ENCODE measurements around the gene FARP1.
A peak's percentile ranks its signal among the peaks of the same experiment; 100 is the strongest.

Gene FARP1

DNA sequence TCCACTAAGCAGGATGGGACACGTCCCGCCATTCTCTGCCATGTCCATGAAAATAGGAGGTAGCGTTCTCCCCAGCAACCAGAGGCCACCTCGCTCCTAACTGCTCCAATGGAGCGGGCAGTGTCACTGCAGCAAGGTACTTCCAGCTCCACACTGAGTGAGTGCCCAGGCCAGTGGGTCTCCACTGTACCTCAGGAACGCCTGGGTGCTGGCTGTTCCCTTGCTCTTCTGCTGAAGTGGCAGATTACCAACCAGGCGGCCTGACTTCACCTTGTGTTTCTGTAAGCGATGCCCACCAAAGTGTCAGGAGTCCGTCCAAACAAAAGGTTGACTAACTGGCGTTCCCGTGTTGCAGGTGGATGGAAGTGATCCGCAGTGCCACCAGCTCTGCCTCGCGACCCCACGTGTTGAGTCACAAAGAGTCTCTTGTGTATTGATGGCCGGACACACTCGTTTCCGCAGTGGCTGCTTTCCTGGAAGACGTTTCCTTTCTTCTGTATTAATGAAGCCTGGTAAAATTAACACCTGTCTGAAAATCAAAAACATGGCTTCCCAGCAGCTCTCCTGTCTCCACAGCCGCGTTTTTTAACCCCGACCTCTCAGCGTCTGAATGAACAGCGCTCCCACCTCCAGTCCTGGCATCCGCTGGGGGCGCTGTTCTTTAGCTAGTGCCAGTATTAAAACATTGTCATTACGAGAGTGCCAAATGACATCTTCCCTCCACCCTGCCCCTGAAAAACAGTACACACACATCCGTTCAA, 305.2 kb downstream of the FARP1 start:
- DNase-seq (ENCODE audit: low spot score): peak; percentile 19

DNA sequence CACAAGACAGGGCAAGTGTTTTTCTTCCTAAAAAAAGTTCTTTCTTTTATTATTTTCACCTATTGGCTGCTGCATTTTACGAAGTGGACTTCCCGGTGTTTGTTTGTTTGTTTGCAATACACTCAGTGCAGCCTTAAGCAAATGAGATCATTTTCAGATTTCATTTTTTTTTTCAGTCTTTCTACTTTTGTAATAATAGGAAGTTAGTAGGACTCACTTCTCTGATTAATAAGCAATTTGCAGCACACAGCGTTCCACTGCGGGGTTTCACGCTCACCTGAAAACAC, 305.7 kb downstream of the FARP1 start:
- DNase-seq (ENCODE audit: low spot score): no peak

DNA sequence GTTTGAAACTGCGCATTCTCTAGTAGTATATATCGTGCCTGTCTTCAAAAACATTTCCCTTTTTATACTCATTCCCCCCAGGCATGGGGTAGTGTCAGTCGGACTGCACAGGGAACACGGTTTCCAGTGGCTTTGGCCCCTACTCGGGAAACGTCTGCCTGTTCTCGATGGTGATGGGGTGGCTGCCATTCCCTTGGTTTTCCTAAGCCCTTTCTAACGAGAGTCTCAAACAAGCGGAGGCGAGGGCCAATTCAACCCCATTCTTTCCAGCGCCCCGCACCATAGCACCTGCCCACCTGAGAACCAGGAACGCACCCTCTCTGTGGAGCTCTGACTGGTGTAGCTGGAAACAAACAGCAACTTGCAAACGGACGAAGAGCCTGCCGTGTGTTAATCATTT, 306.4 kb downstream of the FARP1 start:
- DNase-seq (ENCODE audit: low spot score): no peak

DNA sequence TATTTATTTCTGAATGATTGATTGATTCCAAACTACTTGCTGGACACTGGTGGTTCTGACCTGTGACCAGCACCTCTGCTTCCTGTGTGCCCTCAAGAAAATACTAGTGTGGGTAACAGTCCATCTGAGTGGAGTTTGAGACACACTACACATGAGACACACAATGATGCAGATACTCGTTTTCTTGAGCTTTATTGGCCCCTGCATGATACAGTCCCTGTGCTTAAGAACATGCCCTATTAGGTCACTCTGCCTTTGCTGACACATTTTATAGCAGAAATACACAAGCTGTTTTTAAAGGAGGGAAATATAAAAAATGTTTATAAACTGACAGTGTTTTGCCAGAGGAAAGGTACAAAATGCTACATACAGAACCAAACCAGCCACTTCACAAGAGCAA, 307.1 kb downstream of the FARP1 start:
- DNase-seq (ENCODE audit: low spot score): no peak

DNA sequence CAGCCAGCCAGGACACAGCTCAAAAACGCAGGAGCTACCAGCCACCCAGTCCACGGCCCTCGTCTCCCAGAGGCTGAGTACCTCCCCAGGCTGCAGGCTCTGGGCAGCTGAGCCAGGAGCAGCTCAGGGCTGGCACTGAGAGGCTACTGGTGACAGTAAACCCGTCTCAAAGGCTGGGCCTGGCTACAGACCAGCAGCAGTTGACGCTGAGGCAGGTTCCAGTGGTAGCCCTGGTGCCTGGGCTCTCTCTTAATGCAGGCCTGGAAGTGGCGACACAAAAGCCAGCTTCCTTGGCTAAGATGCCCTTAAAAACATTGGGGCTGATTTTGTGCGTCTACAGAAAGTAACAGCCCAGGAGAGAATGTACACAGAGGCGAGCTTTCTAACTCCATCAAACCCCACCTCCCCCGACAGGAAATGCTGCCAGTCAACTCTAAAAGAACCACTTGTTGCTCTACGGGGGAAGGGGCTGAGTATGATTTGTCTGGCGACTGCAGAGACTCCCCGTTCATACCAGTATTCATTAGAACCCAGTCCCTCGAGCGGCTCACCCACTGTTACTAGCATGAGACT, 307.7 kb downstream of the FARP1 start:
- no peak for DNase-seq (ENCODE audit: low spot score)

DNA sequence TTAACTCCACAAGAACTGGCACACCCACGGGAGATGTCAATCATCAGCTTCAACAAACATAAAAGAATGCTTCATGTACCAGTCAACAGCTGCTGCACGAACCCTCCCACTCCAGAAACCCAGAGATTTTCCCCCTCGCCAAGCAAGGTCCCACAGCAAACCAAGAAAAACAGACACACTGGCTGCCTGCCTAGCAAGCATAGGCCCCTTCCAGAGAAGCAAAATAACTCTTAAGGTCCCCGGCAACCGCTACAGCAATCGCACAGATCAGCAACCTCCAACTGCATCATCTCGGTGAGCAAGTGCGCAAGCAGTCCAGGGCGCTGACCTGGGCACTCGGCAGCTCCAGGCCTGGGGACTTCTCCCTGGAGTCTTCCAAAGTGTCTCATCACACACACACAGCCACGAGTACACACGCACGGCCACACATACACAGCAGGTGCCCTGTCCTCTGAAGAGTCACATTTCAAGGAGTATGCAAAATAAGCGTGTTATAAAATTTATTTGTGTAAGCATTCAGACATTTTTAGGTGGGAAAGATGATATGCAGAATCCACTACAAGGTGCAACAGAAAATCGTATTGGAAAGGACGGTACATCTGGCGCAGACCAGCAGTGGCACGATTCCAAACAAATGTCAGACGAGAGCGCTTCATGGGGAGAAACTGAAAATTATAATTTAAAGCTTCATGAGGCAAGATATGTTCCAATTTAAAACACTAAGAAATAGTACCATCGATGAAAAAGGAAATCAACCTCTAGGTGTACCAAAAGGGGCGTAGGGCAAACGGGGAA, 309.0 kb downstream of the FARP1 start:
- no peak for DNase-seq (ENCODE audit: low spot score)

DNA sequence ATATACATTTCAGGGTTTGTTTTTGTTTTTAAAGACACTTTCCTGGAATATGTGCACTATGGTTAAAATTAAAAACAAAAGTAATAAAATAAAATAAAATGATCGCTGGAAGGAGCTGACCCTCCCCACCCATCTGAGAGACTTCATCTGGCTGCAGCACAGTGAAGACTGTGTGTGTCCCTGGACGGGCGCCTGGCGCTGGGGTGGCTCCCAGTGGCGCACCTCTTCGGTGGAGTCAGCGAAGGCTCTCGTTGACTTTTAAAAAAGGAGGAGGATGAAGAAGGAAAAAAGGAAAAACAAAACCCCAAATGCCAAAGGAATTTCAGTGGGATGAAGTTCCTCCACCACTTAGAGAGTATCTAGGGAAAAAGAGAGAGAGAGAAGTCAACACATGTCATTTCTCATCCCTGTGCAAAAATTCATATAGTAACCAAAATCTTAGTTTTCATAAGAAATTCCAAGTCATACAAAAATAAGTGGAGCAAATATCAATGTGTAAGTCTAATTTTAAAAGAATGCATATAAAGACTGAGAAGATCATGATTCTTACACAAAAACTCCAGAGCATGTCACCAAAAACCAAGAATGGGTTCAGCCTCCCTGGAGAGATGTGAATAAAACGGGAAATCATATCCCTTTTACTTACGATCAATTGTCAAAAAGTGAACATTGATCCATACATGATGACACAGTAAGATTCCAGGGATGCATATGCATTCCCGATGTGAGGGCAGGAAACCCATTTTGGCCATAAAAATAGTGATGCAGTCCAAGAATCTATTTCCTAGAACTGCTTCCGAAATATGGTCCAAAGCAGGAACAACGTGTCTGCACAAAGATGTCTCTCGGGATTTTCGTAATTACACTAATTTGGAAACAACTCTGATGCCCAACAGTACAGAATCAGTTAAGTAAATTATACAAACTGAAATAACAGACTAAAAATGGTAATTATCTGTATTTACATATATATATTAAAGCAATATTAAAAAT, 310.3 kb downstream of the FARP1 start:
- DNase-seq (ENCODE audit: low spot score): no peak

DNA sequence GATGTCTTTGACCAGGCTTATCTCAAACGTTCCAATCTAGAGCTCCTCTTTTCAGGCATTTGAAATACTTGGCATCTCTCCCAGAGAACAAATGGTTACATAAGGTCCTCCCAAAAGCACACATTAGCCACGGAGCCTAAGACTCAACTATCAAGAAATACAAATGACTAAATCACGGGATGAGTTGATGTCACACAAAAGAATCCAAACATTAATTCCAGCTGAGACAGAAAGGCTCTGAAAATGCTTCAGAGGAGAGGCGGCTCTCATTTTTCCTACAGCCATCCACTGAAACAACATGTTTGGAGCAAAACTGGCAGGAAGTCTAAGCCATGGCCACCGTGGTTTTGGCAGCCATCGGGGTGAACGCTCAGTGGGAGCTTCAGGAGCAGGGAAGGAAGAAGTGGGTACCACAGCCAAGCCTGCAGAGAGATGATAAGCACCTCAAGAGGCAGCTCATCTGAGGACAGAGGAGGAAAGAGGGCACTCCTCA, 311.5 kb downstream of the FARP1 start:
- DNase-seq (ENCODE audit: low spot score): no peak

DNA sequence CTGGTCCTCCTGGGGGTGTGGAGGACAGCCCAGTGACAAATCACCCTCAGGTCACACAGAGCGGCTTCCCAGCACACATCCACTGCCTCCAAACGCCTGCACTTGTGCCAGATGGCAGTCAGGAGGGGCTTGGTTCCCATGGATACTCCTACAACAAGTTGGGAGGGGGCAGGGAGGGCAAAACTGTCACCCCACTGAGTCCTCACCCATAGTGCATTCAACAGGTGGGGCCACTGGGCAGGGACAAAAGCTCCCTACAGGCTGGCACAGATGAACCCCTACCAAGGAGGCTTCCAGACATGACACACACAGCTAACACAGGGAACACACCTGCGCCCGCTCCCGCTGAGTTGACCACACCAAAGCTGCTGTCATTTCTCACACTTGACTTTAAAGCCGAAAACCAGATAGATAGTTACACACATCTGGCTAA, 313.5 kb downstream of the FARP1 start:
- no peak for DNase-seq (ENCODE audit: low spot score)

DNA sequence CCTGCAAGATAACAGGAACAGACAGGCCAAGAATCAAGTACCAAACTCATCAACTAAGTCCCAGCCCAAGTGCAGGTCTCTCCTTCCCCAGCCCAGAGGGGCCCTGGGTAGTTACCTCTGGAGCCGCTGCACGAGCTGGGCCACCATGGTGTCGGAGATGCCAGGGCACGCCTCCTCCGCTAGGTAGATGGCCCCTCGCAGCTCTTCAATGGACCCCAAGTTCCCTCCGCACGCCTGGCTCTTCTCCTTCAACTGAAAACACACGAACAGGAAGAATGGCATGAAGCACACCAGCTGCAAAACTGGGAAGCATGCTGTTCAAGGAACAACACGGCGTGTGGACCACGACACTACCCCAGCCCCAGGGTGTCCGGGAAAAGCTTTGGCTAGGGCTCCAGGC, 314.2 kb downstream of the FARP1 start:
- no peak for DNase-seq (ENCODE audit: low spot score)

DNA sequence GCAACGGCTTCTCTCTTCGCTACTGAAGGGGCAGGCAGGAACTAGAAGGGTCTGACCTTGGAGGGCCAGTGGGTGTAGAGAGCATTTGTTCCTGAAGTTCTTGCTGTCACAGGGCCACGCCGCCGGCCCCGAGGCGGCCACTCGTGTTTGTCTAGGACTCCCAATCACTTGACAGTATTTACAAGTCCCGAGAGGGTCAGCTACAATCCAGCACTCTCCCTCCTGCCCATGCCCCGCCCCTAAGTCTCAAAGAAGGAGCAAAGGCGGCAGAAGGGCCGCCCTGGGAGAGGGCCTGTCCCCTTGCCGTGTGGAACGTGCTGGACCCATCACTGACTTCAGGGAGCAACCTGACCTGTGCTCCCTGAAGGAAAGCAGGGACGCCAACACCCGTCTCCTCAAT, 315.5 kb downstream of the FARP1 start:
- DNase-seq (ENCODE audit: low spot score): no peak

DNA sequence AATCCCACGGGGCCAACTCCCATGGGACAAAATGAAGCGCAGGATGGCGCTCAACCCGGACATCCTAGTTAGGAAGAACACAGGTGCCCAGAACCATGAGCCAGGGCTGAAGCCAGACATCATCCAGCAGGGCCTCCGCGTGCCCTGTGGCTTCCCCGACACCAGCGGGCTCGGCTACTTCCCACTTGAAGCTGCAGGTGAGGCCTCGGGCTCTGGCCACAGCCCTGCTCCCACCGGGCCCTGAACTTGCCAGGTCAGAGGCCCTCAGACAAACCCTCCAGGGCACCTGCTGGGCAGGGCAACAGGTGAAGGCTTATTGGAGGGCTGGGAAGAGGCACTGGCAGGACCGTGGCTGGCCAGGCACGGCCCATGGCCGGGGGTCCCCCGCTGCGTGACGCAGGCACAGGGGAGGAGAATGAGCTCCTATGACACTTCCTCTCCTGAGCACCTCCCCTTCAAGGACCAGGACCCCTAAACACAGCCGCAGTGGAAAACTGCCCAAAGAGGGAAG, 316.3 kb downstream of the FARP1 start:
- DNase-seq (ENCODE audit: low spot score): no peak

DNA sequence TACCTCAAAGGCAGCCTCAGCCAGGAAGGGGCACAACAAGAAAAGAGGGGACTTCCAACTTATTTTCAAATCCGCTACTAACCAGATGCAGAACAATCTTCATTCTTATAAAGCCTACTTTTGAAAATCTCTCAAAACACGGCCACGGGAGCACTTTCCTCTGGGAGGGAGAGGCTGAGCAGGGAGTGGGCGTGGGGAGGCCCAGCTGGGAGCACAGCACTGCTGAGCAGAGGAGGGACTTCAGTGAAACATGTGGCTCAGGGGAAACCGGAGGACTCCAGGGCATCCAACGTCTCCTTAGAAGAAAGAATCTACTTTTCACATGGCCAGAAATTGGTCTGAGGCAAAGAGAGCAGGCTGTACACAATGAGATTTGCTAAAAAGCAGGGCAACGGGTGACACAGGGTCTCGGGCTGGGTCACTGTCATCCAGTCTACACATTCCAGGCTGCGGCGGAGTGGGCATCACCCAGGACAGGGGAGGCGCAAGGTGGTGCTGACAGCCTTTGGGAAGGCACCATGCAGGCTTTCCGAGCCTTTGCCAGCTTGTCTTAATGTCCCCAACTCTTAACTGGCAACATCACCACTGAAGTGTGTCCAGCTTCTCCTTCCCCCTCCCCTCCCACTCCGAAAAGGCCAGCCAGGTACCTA, 317.0 kb downstream of the FARP1 start:
- no peak for DNase-seq (ENCODE audit: low spot score)

DNA sequence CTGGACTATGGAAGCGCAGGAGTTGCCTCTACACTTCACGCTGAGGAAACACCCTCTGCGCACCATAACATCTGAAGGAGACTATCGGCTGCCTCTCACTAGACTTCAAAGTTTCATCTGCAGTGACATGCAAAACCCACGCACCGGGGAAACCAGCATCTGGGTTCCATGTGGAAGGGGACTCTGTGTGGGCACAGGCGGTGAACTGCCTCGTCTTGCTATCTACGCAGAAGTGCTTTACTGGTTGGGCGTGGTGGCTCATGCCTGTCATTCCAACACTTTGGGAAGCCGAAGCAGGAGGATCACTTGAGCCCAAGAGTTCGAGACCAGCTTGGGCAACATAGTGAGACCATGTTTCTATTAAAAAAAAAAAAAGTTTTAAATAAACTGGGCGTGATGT, 317.6 kb downstream of the FARP1 start:
- DNase-seq (ENCODE audit: low spot score): no peak

DNA sequence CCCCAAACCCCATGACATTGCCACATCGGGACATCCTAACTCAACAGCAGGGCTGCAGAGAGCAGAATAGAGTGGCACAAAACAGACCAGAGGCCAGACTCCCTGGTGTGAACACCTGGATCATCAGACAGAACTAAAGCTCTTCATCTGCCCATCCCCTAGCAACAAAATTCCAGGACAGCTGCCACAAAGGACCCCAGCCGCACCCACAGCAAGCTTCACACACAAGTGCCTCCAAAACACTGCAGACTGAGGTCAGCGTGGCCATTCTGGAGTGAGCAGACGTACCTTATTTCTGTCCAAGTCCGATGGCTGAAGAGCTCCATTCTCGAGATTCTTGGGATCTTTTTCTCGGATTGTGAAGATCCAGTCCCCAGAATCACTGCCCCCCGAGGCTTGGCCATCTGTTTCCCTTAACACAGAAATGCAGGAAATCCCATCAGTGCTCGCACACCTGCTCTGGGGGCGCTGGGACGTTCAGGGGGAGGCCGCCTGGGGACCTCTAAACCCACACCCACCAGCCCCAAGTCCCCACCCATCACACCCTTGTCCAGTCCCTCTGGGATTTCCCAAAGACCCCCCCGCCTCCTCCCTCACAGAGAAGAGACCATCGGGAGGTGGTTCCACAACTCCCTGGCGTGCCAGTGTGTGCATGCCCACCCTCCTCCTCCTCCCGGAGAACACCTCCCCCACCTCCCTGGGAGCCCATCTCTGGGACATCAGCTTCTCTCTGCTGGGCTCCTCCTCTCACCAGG, 318.8 kb downstream of the FARP1 start:
- DNase-seq (ENCODE audit: low spot score): no peak

DNA sequence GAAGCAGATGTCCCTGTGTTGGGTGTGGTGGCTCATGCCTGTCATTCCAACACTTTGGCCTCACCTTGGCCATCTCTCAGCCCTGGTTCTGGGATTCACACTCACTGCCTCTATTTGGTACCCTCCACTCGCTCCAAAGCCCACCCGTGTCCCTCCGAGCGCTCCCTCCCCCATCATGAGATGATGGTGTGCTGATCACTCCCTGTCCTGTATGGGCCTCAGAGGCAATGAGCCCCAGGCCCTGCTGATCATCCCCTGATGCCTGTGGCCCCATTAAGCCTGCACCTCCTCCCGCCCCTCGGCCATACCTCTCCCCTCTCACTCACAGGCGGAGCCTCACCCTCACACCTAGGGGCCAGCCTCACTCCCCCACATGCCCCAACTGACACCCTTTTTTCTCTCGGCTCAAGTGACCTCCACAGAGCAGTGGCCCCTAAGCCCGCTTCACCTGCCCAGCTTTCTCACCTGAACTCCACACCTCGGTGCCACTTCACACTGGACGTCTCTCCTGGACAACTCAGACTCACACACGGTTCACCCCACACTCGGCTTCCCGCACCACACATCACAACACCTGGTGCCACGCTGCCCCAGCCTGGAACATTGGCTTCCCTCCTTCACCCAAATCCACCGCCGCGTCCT, 319.5 kb downstream of the FARP1 start:
- no peak for DNase-seq (ENCODE audit: low spot score)

DNA sequence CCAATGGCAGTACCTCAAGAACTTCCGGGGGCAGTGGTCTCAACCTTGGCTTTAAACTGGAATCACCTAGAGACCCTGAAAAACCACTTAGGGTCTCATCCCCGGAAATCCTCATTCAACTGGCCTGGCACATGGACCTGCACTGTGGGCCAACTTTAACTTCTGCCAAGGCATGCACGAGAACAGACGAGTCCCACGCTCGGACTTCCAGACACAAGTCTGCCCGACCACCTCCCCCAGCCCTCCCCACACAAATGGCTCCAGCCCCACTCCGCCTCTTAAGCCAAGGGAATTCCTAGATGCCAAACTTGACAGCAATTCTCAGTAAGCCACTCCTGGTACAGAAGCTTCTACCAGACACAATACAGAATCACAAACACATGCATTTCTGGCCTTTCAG, 320.1 kb downstream of the FARP1 start:
- no peak for DNase-seq (ENCODE audit: low spot score)

DNA sequence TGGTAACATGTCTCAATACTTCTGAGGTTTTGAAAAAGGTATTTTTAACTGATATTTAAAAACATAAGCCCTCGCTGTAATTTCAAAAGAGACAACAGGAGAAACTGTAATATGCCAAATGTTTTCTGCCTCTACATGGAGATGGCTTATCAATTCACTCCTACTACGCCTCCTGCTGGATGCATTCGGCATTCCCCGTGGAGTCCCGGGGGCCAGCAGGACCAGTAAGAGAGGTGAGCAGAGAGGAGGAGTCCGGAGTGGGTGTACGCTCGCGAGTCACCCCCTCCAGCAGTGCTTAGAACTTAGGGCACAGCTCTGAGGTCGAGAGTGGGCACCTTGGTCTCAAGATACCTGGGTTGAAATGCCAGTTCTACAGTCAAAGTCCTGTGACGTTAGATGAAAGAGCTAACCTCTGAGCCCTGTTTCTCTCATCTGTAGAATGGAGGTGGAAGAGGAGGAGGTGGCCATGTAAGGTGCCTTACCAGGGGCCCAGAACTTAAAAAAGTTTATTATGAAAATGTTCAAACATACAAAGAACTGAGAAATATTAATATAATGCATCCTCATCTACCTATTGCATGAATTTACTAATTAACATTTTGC, 323.8 kb downstream of the FARP1 start:
- peak; percentile 59 for DNase-seq (ENCODE audit: low spot score)

DNA sequence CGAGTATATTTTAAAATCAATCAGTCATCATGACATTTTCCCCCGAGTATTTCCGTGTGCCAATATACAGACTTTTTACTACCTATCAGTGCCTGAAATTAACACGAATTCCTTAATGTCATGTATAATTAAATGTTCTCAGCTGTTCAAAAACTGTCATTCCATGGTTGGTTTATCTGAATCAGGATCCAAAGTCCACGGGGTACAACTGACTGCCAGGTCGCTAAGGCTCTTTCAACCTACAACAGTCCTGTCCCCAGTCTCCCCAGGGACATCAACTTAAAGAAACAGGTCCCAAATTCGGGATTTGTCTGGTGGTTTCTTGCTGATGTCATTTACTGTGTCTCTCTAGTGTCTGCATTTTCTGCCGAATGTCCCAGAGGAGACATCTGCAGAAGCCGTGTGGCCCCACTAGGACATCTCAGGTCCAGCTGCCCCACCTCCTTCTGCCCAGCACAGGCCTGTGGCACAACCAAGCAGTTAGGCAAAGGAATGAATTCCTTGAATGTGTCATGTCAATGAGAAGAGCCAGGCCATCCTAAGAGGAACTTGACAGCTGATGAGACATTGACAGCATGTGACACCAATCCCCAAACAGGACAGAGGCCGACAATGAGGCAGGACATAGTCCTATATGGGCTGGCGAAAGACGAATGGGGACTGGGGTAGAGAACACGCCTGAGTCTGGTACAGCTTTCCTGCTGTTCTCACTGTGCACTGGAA, 324.5 kb downstream of the FARP1 start:
- DNase-seq (ENCODE audit: low spot score): no peak
